NT2/D1 (cell line): ENCODE measurements around the gene SGPL1.

Source experiments
- DNase-seq: peaks from one replicate; pipeline ENCODE4 v3.0.0-alpha.2; 2011; ENCODE audit warnings: low read depth, low spot score
- H3K27me3 ChIP-seq: 2 replicates; pipeline ENCODE4 v1.6.0; 2011; ENCODE audit warnings: mild to moderate bottlenecking; ENCODE audit not compliant: insufficient read length, insufficient read depth
- H3K36me3 ChIP-seq: 2 replicates; pipeline ENCODE4 v1.6.1; 2011; ENCODE audit warnings: mild to moderate bottlenecking, low read length, mixed read lengths; ENCODE audit not compliant: insufficient read depth, insufficient read length
- H3K4me1 ChIP-seq: 2 replicates; pipeline ENCODE4 v1.5.1; 2011; ENCODE audit not compliant: insufficient read depth, insufficient read length
- H3K4me3 ChIP-seq: 2 replicates; pipeline ENCODE4 v1.5.1; 2011; ENCODE audit warnings: low read depth; ENCODE audit not compliant: insufficient read length
- H3K9ac ChIP-seq: 2 replicates; pipeline ENCODE4 v1.6.0; 2011; ENCODE audit warnings: low read depth; ENCODE audit not compliant: insufficient read length
- H3K9me3 ChIP-seq: 2 replicates; pipeline ENCODE4 v1.5.1; 2011; ENCODE audit warnings: mild to moderate bottlenecking, low read length; ENCODE audit not compliant: insufficient read depth
- SUZ12 ChIP-seq: IDR thresholded peaks from 2 replicates; pipeline ENCODE4 v1.6.1; 2011; ENCODE audit not compliant: insufficient read length, insufficient read depth; ENCODE audit errors: extremely low read depth
- YY1 ChIP-seq: IDR thresholded peaks from 2 replicates; pipeline ENCODE4 v1.6.1; 2011; ENCODE audit not compliant: insufficient read length, insufficient read depth
- ZNF274 ChIP-seq: IDR thresholded peaks from 2 replicates; pipeline ENCODE4 v1.6.1; 2011; ENCODE audit warnings: mild to moderate bottlenecking, low read depth, low read length

The SGPL1 gene

DNA sequence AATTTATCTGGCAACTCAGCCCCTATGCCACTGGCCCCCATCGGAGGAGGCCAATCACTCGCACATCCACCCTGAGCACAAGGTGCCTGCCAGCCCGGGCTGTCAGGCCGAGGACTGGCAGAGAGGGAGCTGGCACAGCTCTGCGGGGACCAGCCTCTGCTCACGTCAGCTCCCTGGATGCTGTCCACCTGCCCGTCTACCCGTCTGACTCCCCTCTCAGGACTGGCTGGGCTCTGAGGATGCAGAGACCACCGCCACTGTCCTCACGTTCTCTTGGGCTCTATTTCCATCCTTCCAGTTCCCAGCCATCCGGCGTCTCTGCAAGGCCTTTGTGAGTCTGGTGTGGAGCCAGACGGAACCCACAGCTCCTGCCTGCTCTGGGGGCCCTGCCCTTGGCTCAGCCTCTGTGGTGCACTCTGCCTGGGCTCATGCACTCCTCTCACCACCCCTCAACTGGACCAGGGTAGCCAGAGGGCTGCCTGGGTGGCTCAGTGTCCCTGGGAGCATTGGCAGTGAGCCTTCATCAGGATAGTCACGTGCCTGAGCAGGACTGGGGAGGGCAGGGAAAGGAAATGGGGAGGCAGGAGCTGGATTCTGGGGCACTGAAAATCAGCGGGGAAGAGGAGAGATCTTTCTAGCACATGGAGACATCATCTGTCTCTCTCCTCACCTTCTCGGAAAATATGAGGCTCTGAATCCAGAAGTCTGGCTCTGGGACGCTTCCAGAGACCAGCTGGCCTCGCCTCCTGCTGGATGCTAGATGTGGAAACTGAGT, 110.7 kb downstream of the SGPL1 start:
- Histone ChIP-seq H3K4me1 (peaks cover 3% of the 10 kb centered on the region), H3K36me3 (no peaks in the 10 kb centered on the region), H3K4me3 (no peak overlapping the region), H3K9me3 (no peaks in the 10 kb centered on the region), H3K9ac (no peak overlapping the region), H3K27me3 (peaks cover 24% of the 10 kb centered on the region)
- TF ChIP-seq YY1: no peak
- no peak for TF ChIP-seq SUZ12
- TF ChIP-seq ZNF274: no peak
- DNase-seq: no peak

DNA sequence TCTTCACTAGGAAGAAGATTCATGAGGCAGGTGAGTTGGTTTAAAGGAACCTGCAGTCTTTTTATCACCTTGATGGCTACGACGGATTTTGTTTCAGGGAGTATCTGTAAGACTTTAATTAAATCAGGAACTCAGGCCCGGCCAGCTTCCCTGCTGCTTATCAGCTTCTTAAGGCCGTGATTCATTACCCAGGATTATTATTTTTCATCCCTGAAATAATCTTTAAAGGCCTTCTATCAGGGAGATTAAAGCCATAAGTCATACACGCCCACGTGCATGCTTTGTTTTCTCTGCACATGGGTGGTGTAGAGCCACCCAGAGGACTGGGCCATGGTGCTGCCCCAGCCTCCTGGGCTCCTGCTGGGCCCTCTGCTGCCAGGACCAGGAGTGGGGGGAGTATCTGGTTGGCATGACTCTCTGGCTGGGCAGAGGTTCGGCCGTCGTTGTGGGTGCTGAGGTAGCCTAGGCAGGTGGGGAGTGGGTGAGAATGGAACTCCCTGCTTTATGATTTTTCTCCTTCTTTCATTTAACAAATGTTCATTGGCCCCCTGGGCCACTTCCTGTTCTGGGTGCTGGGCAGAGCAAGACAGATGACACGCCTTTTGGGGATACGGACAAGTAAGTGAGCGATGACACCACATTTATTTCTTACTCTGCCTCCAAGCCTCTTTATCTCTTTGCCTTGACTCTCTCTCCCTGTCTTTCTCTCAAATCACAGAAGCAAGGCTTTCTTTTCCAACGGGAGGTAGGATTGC, 111.6 kb downstream of the SGPL1 start:
- H3K9ac ChIP-seq: no peak overlapping the region
- no peaks in the 10 kb centered on the region for H3K36me3 ChIP-seq
- DNase-seq: no peak
- no peak for TF ChIP-seq SUZ12
- TF ChIP-seq ZNF274: no peak
- TF ChIP-seq YY1: no peak
- peaks cover 20% of the 10 kb centered on the region for H3K27me3 ChIP-seq
- H3K9me3 ChIP-seq: no peaks in the 10 kb centered on the region
- no peak overlapping the region for H3K4me3 ChIP-seq
- peaks cover 3% of the 10 kb centered on the region for H3K4me1 ChIP-seq

DNA sequence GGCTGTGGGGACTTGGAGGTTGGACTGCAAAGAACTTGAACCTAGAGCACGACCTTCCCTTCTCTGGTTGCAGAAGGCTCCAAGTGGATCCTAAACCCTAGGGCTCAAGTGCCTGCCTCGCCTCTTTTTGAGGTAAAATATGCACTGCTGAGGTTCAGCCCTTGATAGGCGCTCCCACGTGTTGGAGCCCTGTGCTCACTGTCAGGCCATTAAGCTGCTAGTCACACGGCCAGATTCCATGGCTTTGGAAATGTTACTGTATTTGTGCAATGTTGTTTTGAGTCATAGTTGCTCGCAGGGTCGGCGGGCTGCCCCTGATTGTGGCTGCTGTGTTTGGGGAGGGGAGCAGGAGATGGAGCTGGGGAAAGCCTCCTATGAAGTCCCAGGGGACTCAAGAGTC, 112.4 kb downstream of the SGPL1 start:
- DNase-seq: no peak
- TF ChIP-seq SUZ12 (no peak), ZNF274 (no peak), YY1 (no peak)
- Histone ChIP-seq H3K27me3 (peaks cover 20% of the 10 kb centered on the region), H3K36me3 (no peaks in the 10 kb centered on the region), H3K4me3 (no peak overlapping the region), H3K9ac (no peak overlapping the region), H3K4me1 (peaks cover 3% of the 10 kb centered on the region), H3K9me3 (no peaks in the 10 kb centered on the region)

- no peaks in the 10 kb centered on the region for H3K36me3 ChIP-seq
- H3K9ac ChIP-seq: no peak overlapping the region
- H3K4me3 ChIP-seq: no peak overlapping the region
- no peaks in the 10 kb centered on the region for H3K9me3 ChIP-seq
- H3K27me3 ChIP-seq: peaks cover 10% of the 10 kb centered on the region
- no peak for DNase-seq
- H3K4me1 ChIP-seq: peaks cover 3% of the 10 kb centered on the region
- TF ChIP-seq ZNF274 (no peak), YY1 (no peak), SUZ12 (no peak)
These were observed 114.7 kb downstream of the SGPL1 start for GRCh38 chr10:70930263-70931000.
